ENCODE results near the gene CDCA5. TPM values are rescaled to one million over a fixed set of nuclear protein-coding genes. Genes with fewer than 3 reads are reported as not detected.

CDCA5 gene, protein sequence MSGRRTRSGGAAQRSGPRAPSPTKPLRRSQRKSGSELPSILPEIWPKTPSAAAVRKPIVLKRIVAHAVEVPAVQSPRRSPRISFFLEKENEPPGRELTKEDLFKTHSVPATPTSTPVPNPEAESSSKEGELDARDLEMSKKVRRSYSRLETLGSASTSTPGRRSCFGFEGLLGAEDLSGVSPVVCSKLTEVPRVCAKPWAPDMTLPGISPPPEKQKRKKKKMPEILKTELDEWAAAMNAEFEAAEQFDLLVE
- 0.34 and 1.6 TPM in 2 replicates for total RNA-seq

DNA sequence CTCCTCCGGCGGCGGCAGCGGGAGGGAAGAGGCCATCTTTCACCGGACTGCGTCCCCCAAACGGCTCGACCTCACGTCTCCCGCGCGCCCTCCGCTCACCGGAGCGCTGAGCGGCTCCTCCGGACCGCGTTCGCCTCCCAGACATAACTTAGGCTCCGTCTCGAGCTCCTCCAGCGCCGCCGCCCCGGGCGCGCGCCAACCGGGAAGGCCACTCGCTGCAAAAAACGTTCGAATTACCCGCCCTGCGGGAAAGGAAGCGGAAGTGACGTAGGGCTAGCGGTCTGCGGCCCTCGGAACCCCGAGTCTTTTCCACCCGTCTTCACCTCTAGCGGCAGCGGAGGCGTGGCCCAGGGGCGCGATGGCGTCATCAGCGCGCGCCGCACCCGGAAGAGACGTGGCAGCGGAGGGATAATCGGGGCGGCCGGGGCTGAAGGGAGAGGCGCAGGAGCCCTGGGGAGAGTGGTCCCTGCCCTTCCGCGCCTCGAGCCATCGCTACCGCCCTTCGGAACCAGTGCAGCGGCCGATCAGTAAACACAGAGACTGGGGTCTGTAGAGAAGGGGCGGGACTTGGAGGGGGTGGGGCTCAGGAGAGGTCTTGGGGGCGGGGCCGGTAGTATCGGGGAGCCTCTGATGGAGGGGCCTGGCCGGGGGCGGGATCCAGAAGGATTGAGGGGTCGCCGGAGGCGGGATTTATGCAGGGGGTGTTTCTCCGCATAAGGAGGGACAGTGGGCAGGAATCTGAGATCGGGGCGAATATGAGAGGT lies at the start of gene CDCA5, which contains the start of gene ZFPL1:
Gene CDCA5, minus strand, starts transcription at position 207 of the 764 bp plus-strand sequence. Its CDS starts 62 bp downstream, at position 145.
Gene ZFPL1, plus strand, starts transcription at position 389 of the 764 bp plus-strand sequence. CDS start 477 bp downstream, outside the sequence.

DNA sequence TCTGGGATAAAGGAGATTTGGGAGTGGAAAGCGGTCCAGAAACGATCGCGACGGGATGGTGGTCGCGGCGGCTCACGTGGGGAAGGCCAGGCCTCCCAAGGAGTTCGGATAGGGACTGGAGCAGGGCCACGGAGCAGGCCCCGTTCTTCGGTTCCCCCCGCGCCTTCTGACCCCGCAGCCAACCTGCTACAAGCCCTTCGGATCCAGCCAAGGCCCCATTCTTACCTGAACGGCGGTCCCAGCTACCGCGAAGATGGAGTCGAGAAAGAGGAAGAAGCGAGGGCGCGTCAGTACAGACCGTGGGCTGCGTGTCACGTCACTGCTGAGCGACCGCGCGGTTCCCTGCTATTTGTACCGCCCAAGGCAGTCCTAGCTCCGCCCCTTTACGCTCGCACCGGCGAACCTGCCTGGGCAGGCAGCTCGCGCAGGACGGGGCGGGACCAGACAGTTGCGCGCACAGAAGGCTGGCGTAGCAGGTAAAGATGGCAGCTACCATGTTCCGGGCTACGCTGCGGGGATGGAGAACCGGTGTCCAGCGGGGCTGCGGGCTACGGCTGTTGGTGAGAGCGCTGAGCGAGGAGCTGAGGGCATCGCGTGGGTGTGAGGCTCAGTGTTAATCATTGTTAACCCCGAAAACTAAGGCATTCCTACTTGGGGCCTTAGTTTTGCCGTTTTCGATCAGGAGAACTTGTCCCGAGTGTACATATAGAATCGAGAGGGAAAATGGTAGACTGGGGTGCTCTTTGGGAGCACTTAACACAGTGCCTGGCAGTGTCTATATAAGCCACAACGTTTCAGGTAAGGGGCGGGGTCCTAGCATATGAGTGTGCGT lies 38.2 kb upstream of the CDCA5 start, which contains the start of the genes FAU and MRPL49:
Gene FAU, minus strand, starts transcription at position 270 of the 832 bp plus-strand sequence. CDS start 321 bp downstream, outside the sequence.
Gene MRPL49, plus strand, starts transcription at position 457 of the 832 bp plus-strand sequence. Its CDS starts 26 bp downstream, at position 483.

DNA sequence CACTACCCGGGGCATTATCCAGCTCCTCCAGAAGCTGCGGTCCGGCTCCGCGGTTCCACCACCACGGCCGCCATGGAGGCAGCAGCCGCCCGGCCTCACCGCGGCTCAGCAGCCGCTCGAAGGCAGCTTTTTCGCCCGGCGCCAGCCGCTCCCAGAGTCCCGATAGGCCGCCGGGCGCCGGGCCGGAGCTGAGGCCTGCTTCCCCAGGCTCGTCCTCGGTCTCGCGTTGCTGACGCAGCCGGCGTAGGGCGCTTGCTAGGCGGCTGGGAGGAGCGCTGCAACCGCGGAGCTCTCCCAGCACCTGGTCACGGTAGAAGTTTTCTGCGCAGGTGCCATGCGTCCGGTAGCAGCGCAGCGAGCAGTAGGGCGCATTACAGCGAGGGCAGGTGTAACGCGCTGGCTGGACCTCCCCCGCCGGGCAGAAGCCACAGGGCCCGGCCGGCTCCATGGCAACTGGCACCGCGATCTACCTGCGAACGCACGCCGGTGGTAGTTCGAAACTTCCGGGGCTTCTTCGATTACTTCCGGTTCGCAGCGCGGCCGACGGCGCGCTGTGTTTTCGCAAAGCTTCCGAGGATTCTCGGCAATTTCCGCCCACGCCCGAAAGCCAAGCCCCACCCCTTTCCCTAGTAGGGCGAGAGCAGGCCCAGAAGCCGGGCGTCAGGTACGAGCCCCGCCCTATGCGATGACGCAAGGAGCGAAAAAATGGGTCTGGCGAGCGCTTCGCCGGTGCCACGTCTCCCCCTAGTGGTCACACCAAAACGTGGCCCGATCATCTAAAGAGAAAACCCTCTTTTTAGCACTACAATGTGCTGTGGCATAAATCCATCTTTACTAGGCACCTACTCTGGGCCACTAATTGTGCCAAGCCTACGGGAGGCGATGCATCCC lies 33.6 kb upstream of the CDCA5 start, which contains the start of gene ZNHIT2:
Gene ZNHIT2, minus strand, starts transcription at position 496 of the 891 bp plus-strand sequence. Its CDS starts 48 bp downstream, at position 448.

DNA sequence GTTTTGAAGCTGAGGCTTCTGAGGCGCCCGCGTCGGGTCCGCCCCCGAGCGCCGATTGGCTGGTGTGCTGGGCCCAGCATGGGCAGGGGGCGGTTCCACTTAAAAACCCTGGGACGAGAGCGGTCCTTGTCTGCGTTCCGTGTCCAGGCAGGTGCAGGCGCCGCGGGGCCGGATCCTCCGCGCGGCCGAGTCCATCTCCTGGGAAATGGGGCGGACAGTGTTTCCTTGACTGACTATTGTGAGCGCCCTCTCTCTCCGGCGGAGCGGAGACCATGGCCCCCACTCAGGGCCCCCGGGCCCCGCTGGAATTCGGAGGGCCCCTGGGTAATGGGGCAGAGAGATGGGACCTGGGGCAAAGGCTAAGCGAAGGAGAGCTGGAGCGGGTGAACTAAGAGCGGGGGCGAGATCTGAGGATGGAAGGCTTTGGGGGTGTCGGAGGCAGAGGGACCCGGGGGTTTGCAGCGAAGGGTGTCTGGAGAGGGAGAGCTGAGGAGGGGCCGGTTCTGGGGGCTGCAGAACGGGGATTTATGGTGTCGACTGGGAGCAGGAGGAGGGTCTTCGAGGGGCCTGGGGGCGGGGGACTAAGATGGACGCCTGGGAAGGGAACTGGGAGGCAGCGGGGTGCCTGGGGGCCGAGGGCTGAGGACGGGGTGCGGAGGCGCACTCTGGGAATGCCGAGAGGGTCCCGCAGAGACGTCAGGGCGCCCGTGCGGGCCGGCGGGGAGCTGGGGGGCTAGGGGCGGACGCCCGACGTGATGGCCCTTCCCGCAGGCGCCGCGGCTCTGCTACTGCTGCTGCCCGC lies 28.1 kb upstream of the CDCA5 start, which contains the start of gene TM7SF2:
Gene TM7SF2, plus strand, starts transcription at position 129 of the 802 bp plus-strand sequence. Its CDS starts 144 bp downstream, at position 273.

DNA sequence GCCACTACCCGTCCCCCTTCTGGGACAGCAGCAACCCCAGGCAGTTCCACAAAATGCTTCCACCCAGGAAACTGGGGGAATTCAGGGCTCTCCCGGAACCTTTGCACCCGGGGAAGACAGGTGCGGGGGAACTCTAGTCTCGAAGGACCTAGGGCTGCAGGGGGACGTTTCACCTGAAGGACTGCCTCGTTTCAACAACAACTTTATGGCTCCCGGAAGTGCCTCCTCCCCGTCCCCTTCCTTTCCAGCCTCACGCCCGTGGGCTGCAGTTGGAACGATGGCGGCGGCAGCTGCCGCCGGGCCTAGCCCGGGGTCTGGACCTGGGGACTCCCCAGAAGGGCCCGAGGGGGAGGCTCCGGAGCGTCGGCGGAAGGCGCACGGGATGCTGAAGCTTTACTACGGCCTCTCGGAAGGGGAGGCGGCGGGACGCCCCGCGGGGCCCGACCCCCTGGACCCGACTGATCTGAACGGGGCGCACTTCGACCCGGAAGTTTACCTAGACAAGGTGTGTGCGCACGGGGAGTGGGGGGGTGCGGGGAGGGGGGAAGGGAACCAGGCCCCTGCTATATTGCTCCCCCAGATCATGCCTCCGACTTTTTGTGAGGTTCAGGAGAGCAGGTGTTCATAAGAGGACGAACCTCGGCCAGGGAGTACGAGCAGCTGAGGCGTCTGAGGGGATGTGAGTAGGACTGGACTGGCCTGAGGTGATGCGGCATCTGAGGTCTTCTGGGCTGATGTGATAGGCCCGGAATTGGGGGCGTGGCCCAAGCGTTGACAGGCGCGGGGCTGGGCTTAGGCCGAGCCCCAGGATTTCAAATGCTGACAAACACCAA lies 12.3 kb upstream of the CDCA5 start, which contains the start of gene VPS51:
Gene VPS51, plus strand, starts transcription at position 241 of the 833 bp plus-strand sequence. Its CDS starts 37 bp downstream, at position 278.

DNA sequence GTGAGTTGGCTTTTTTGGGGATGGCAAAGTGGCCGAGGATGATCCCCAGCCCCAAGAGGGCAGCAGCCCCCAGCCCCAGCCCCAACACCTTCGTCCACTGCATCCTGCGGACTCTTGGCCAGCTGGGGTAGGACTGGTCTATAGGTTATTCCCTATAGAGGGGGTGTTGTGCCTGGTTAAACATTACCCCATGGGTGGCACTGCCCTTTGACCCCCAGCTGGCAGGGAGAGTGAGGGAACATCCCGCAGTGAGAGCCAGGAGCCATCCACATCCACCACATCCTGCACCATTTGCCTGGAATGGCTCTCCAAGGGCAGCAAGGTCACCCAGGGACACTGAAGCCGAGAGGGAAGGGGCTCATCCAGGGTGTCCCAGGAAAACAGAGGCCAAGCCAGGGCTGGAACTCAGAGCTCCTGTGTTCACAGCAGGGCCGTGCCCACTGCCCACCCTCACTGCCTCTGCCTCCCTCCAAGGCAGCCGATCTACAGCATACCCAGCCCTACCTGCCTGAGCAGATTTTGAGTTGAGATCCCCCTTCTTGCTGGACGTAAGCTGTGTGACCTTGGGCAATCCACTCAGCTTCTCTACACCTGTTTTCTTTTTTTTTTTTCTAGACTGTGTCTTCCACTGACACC lies 25.3 kb downstream of the CDCA5 start, which contains the start of gene NAALADL1:
Gene NAALADL1, minus strand, starts transcription at position 135 of the 636 bp plus-strand sequence. Its CDS starts 32 bp downstream, at position 103.

DNA sequence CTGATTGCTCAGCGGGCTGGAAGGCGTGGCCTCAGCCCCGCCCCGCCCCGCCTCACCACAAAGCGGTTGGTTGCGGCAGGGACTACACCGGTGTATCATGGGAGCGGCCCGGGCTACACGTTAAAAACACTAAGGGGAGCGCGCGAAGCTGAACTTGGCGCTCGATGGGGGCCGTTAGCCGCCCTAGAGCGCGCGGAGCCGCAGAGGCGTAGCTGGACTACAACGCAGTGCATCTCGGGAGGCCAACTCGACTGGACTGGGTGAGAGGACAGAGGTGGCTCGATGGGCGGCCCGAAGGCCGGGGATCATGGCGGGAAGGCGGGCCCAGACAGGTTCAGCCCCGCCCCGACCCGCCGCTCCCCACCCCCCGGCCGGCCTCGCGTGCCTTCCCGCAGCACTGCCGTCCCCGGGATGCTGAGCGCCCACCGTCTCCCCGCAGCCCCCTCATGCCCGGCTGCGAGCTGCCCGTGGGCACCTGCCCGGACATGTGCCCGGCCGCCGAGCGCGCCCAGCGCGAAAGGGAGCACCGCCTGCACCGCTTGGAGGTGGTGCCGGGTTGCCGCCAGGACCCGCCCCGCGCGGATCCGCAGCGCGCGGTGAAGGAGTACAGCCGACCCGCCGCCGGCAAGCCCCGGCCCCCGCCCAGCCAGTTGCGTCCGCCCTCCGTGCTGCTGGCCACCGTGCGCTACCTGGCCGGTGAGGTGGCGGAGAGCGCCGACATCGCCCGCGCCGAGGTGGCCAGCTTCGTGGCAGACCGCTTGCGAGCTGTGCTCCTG lies 42.8 kb downstream of the CDCA5 start, which contains the start of gene SAC3D1:
Gene SAC3D1, plus strand, starts transcription at position 364 of the 776 bp plus-strand sequence. Its CDS starts 83 bp downstream, at position 447.

Other genes with a start within 250 kb of the CDCA5 start
- 0.16 and 0.69 TPM in 2 replicates for gene CDC42BPG, start 239.4 kb downstream of the CDCA5 start, total RNA-seq
- 56.6 and 151 TPM in 2 replicates for gene EHD1, start 205.4 kb downstream of the CDCA5 start, total RNA-seq
- 10.1 and 11.2 TPM in 2 replicates for gene ATG2A, start 166.8 kb downstream of the CDCA5 start, total RNA-seq
- gene PPP2R5B, start 159.4 kb downstream of the CDCA5 start, total RNA-seq: 5.8 and 6.4 TPM in 2 replicates
- not detected in 2 replicates for gene GPHA2, start 148.1 kb downstream of the CDCA5 start, total RNA-seq
- not detected in 2 replicates for gene MAJIN, start 111.9 kb downstream of the CDCA5 start, total RNA-seq
- 0.26 and 0.63 TPM in 2 replicates for gene BATF2, start 87.1 kb downstream of the CDCA5 start, total RNA-seq
- 91.1 and 126 TPM in 2 replicates for gene ARL2, start 69.9 kb downstream of the CDCA5 start, total RNA-seq
- 8.4 and 15.0 TPM in 2 replicates for gene SNX15, start 56.6 kb downstream of the CDCA5 start, total RNA-seq
- gene SAC3D1, start 42.8 kb downstream of the CDCA5 start, total RNA-seq: 7.9 and 8.5 TPM in 2 replicates
- gene NAALADL1, start 25.5 kb downstream of the CDCA5 start, total RNA-seq: 35.3 and 38.0 TPM in 2 replicates
- gene ZFPL1, start 182 bp upstream of the CDCA5 start, total RNA-seq: 26.0 and 32.2 TPM in 2 replicates
- gene VPS51, start 12.2 kb upstream of the CDCA5 start, total RNA-seq: 200 and 290 TPM in 2 replicates
- 5.2 and 10.9 TPM in 2 replicates for gene TM7SF2, start 27.8 kb upstream of the CDCA5 start, total RNA-seq
- 6.4 and 6.6 TPM in 2 replicates for gene ZNHIT2, start 33.7 kb upstream of the CDCA5 start, total RNA-seq
- 487 and 512 TPM in 2 replicates for gene FAU, start 38.1 kb upstream of the CDCA5 start, total RNA-seq
- gene MRPL49, start 38.3 kb upstream of the CDCA5 start, total RNA-seq: 25.3 and 35.5 TPM in 2 replicates
- gene SYVN1, start 50.5 kb upstream of the CDCA5 start, total RNA-seq: 9.5 and 15.5 TPM in 2 replicates
- not detected in 2 replicates for gene SPDYC, start 86.2 kb upstream of the CDCA5 start, total RNA-seq
- gene CAPN1, start 97.9 kb upstream of the CDCA5 start, total RNA-seq: 64.3 and 93.6 TPM in 2 replicates
- gene POLA2, start 177.9 kb upstream of the CDCA5 start, total RNA-seq: 0.69 and 3.5 TPM in 2 replicates
- 15.6 and 33.7 TPM in 2 replicates for gene CDC42EP2, start 230.8 kb upstream of the CDCA5 start, total RNA-seq
- 25.0 and 27.0 TPM in 2 replicates for gene DPF2, start 249.8 kb upstream of the CDCA5 start, total RNA-seq